Lung (tissue), 12 donors: ENCODE measurements around the gene PADI2. TPM values are rescaled to one million over a fixed set of nuclear protein-coding genes. Genes with fewer than 3 reads are reported as not detected.

Experiments used
- ATAC-seq: fragments of 200-7000 bp; cut with Tn5 transposase; one replicate; pipeline ENCODE4 v1.9.1; 2020; ENCODE audit warnings: moderate number of reproducible peaks; ENCODE audit not compliant: insufficient read depth, low FRiP score
- DNase-seq, 3 donors: peaks; one replicate each; pipeline ENCODE4 v3.0.0-alpha.2; 2013 to 2017
- H3K27ac ChIP-seq, 2 donors: one replicate each; pipeline ENCODE4 v1.5.1; 2013; ENCODE audit warnings: mild to moderate bottlenecking in 2 of 2, moderate library complexity in 2 of 2, control low read depth in 1 of 2, inconsistent platforms in 1 of 2, low read depth in 1 of 2, low read length in 1 of 2
- H3K27me3 ChIP-seq, 3 donors: one replicate each; pipeline ENCODE4 v1.5.1; 2013; ENCODE audit warnings: low read length in 2 of 3; ENCODE audit not compliant: control insufficient read depth in 3 of 3, insufficient read depth in 3 of 3
- H3K36me3 ChIP-seq, 4 donors: one replicate each; pipeline ENCODE4 v1.5.1; 2013; ENCODE audit warnings: low read length in 4 of 4, mild to moderate bottlenecking in 1 of 4, moderate library complexity in 1 of 4; ENCODE audit not compliant: control insufficient read depth in 4 of 4, insufficient read depth in 4 of 4
- H3K4me1 ChIP-seq, 5 donors: one replicate each; pipeline ENCODE4 v1.5.1; 2013; ENCODE audit warnings: low read length in 5 of 5, mild to moderate bottlenecking in 2 of 5, moderate library complexity in 1 of 5; ENCODE audit not compliant: control insufficient read depth in 5 of 5, insufficient read depth in 5 of 5
- H3K4me3 ChIP-seq: one replicate; pipeline ENCODE4 v1.5.1; 2013; ENCODE audit warnings: mild to moderate bottlenecking, control low read depth, moderate library complexity
- H3K9ac ChIP-seq, 2 donors: one replicate each; pipeline ENCODE4 v1.5.1; 2013; ENCODE audit warnings: low read length in 2 of 2, control low read depth in 1 of 2; ENCODE audit not compliant: insufficient read depth in 1 of 2
- H3K9me3 ChIP-seq, 4 donors: one replicate each; pipeline ENCODE4 v1.5.1; 2013; ENCODE audit warnings: low read length in 3 of 4, mild to moderate bottlenecking in 1 of 4, moderate library complexity in 1 of 4; ENCODE audit not compliant: control insufficient read depth in 4 of 4, insufficient read depth in 3 of 4
- CTCF ChIP-seq: IDR thresholded peaks from 2 replicates; pipeline ENCODE4 v1.5.1; 2012; ENCODE audit warnings: mild to moderate bottlenecking; ENCODE audit errors: control extremely low read depth, extremely low read depth
- WGBS, 2 donors: extraction: QIAGEN DNeasy Blood & Tissue Kit; methylation state at CpG; one replicate each; pipeline ENCODE4 v1.1.7; 2013; 5-methylcytosine and 5-hydroxymethylcytosine counted together
- polyA plus RNA-seq, 2 donors: library from polyadenylated mRNA; stranded (reverse); fragments of 200-250 nt; gene quantifications; one replicate each; pipeline ENCODE4 v1.2.1, GENCODE V29; 2013
- total RNA-seq, 2 donors: library from RNA; depleted of rRNA in 1 of 2; stranded (reverse); fragments of >200 nt in 1 of 2; gene quantifications; one replicate each; pipeline ENCODE4 v1.2.1, GENCODE V29; 2014 to 2021
- donor health status: control.
- donor health status: control.
- donor health status: Bipolar disorder and iron deficiency.
- donor health status: healthy.
- donor health status: DM: yes; HTN: yes; CAD: no.

Gene PADI2
- total and polyA plus RNA-seq, 4 donors = 1.2 to 12.8 (median 3.4) TPM

- Histone ChIP-seq H3K4me1 (no peaks in the 10 kb centered on the region), H3K9me3 (peaks cover 0 to 21% (median 15%) of the 10 kb centered on the region in 4 donors), H3K4me3 (no peak overlapping the region), H3K27me3 (no peaks in the 10 kb centered on the region), H3K9ac (no peak overlapping the region), H3K36me3 (no peaks in the 10 kb centered on the region), H3K27ac (no peak overlapping the region)
- TF ChIP-seq CTCF = no peak
- DNase-seq = no peak
- ATAC-seq = no peak
- WGBS, 2 donors = 38 to 72% methylated on average over 2 of the region's 2 CpGs
These were observed 36.1 kb upstream of the PADI2 start for GRCh38 chr1:17155257-17155920.

DNA sequence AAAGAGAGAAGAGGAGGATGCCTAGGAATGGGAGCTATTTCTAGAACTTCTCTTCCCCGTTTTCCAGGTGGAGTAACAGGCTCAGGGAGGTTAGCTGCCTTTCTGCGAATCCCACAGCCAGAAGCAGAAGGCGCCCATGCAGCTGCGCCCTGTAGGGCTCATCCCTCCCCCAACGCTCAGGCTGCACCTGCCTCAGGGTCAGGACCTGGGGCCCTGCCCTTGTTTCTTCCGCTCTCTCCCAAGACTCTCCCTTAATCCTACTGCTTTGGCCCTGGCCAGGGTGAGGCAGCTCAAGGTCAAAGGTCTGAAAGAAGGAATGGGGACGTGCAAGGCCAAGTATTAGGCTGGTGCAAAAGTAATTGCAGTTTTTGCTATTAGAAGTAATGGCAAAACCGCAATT, 30.5 kb upstream of the PADI2 start:
- H3K27me3 ChIP-seq = peaks cover 0 to 23% (median 21%) of the 10 kb centered on the region in 3 donors
- H3K9me3 ChIP-seq = peaks cover 0 to 24% (median 11%) of the 10 kb centered on the region in 4 donors
- 66 to 67% methylated on average over 8 of the region's 8 CpGs for WGBS, 2 donors
- ATAC-seq (no peak), DNase-seq (no peak)
- no peak overlapping the region for H3K27ac ChIP-seq
- H3K4me3 ChIP-seq = no peak overlapping the region
- no peaks in the 10 kb centered on the region for H3K36me3 ChIP-seq
- H3K9ac ChIP-seq = no peak overlapping the region
- no peaks in the 10 kb centered on the region for H3K4me1 ChIP-seq
- no peak for TF ChIP-seq CTCF

- Histone ChIP-seq H3K4me1 (no peaks in the 10 kb centered on the region), H3K4me3 (no peak overlapping the region), H3K27ac (no peak overlapping the region), H3K9me3 (peaks cover 0 to 19% (median 6%) of the 10 kb centered on the region in 4 donors), H3K9ac (no peak overlapping the region), H3K36me3 (no peaks in the 10 kb centered on the region), H3K27me3 (peaks cover 0 to 23% (median 21%) of the 10 kb centered on the region in 3 donors)
- 33 to 40% methylated on average over 50 of the region's 50 CpGs for WGBS, 2 donors
- TF ChIP-seq CTCF = no peak
- no peak for DNase-seq
- ATAC-seq = no peak
These were observed 29.8 kb upstream of the PADI2 start for GRCh38 chr1:17148950-17149608.
